Activated CD8-positive, alpha-beta memory T cell treated with anti-CD3 and anti-CD28 coated beads, Interleukin-2, amount 10 ng/mL, durations not matched to agents 7 days and 5 days (primary cell): ENCODE results near the gene FLII. TPM values are rescaled to one million over a fixed set of nuclear protein-coding genes. Genes with fewer than 3 reads are reported as not detected.

Experiments used
- total RNA-seq, 2 experiments: library from RNA; stranded (reverse); gene quantifications; one replicate each; pipeline ENCODE4 v1.2.3, GENCODE V29; 2021

Gene FLII
- total RNA-seq, 2 experiments from 2014 or later: 338 to 357 TPM

Other genes with a start within 250 kb of the FLII start
- gene ATPAF2, start 219.6 kb downstream of the FLII start, total RNA-seq: 10 to 100 TPM; 32.1 to 33.4 TPM
- 10 to 100 TPM in 1 of 2 experiments, 1 to 10 TPM in 1; 8.7 to 11.0 TPM for gene GID4, start 219.3 kb downstream of the FLII start, total RNA-seq
- gene DRG2, start 170.8 kb downstream of the FLII start, total RNA-seq: 10 to 100 TPM; 54.5 to 57.0 TPM
- 1 to 10 TPM in 1 of 2 experiments, under 1 TPM in 1; 0.82 to 1.2 TPM for gene MYO15A, start 150.0 kb downstream of the FLII start, total RNA-seq
- 100 to 1,000 TPM; 111 to 126 TPM for gene ALKBH5, start 74.9 kb downstream of the FLII start, total RNA-seq
- 10 to 100 TPM; 23.8 to 24.8 TPM for gene LLGL1, start 33.1 kb downstream of the FLII start, total RNA-seq
- 1 to 10 TPM; 8.4 to 10.0 TPM for gene MIEF2, start 1.9 kb upstream of the FLII start, total RNA-seq
- 10 to 100 TPM; 75.9 to 78.4 TPM for gene TOP3A, start 56.3 kb upstream of the FLII start, total RNA-seq
- gene SMCR8, start 56.6 kb upstream of the FLII start, total RNA-seq: 10 to 100 TPM; 27.5 to 31.3 TPM
- 10 to 100 TPM; 60.3 to 66.5 TPM for gene SHMT1, start 104.8 kb upstream of the FLII start, total RNA-seq
- not detected for gene EVPLL, start 119.0 kb upstream of the FLII start, total RNA-seq
- 10 to 100 TPM in 1 of 2 experiments, 1 to 10 TPM in 1; 1.1 to 10.7 TPM for gene LGALS9C, start 218.1 kb upstream of the FLII start, total RNA-seq